HL-60 (cell line): Measurements from ENCODE around the gene TFF2.

Source experiments
- DNase-seq, 2 experiments: peaks; one replicate each; pipeline ENCODE4 v3.0.0-alpha.2; 2010 to 2020; ENCODE audit warnings: low read depth in 1 of 2, low spot score in 1 of 2
- H3K27ac ChIP-seq: fragments of 250-450 bp; sonication (Bioruptor Pico); replicated peaks from 2 replicates; pipeline ENCODE4 v1.5.1; 2020; ENCODE audit warnings: mild to moderate bottlenecking, moderate library complexity
- H3K27me3 ChIP-seq: fragments of 250-450 bp; sonication (Bioruptor Pico); 2 replicates; pipeline ENCODE4 v1.5.1; 2021; ENCODE audit warnings: mild to moderate bottlenecking, moderate library complexity; ENCODE audit not compliant: insufficient read depth, poor library complexity, severe bottlenecking
- H3K4me3 ChIP-seq: replicated peaks from 2 replicates; pipeline ENCODE4 v1.5.1; 2011; ENCODE audit warnings: mild to moderate bottlenecking, control low read depth, low read length; ENCODE audit not compliant: insufficient read depth
- GABPA ChIP-seq: IDR thresholded peaks from 2 replicates; pipeline ENCODE4 v1.6.1; 2012; ENCODE audit warnings: low read depth
- POLR2AphosphoS5 ChIP-seq: IDR thresholded peaks from 2 replicates; pipeline ENCODE4 v1.6.1; 2012; ENCODE audit warnings: low read depth
- SPI1 ChIP-seq: IDR thresholded peaks from 2 replicates; pipeline ENCODE4 v1.6.1; 2012; ENCODE audit warnings: low read depth, mild to moderate bottlenecking, borderline replicate concordance
- TF ChIP-seq, protein P1 (sequence below): IDR thresholded peaks from 2 replicates; pipeline ENCODE4 v1.6.1; 2012; ENCODE audit warnings: low read depth; ENCODE audit not compliant: insufficient replicate concordance
- TF ChIP-seq, protein P2 (sequence below): IDR thresholded peaks from one replicate; pipeline ENCODE4 v1.5.1; 2011; ENCODE audit warnings: low read length, control low read depth, inconsistent platforms; ENCODE audit not compliant: insufficient read depth

Gene TFF2

GRCh38 chr21:42398436-42399028 lies 47.7 kb upstream of the TFF2 start:
- TF ChIP-seq, protein P1, sequence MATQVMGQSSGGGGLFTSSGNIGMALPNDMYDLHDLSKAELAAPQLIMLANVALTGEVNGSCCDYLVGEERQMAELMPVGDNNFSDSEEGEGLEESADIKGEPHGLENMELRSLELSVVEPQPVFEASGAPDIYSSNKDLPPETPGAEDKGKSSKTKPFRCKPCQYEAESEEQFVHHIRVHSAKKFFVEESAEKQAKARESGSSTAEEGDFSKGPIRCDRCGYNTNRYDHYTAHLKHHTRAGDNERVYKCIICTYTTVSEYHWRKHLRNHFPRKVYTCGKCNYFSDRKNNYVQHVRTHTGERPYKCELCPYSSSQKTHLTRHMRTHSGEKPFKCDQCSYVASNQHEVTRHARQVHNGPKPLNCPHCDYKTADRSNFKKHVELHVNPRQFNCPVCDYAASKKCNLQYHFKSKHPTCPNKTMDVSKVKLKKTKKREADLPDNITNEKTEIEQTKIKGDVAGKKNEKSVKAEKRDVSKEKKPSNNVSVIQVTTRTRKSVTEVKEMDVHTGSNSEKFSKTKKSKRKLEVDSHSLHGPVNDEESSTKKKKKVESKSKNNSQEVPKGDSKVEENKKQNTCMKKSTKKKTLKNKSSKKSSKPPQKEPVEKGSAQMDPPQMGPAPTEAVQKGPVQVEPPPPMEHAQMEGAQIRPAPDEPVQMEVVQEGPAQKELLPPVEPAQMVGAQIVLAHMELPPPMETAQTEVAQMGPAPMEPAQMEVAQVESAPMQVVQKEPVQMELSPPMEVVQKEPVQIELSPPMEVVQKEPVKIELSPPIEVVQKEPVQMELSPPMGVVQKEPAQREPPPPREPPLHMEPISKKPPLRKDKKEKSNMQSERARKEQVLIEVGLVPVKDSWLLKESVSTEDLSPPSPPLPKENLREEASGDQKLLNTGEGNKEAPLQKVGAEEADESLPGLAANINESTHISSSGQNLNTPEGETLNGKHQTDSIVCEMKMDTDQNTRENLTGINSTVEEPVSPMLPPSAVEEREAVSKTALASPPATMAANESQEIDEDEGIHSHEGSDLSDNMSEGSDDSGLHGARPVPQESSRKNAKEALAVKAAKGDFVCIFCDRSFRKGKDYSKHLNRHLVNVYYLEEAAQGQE: no peak
- TF ChIP-seq, protein P2, sequence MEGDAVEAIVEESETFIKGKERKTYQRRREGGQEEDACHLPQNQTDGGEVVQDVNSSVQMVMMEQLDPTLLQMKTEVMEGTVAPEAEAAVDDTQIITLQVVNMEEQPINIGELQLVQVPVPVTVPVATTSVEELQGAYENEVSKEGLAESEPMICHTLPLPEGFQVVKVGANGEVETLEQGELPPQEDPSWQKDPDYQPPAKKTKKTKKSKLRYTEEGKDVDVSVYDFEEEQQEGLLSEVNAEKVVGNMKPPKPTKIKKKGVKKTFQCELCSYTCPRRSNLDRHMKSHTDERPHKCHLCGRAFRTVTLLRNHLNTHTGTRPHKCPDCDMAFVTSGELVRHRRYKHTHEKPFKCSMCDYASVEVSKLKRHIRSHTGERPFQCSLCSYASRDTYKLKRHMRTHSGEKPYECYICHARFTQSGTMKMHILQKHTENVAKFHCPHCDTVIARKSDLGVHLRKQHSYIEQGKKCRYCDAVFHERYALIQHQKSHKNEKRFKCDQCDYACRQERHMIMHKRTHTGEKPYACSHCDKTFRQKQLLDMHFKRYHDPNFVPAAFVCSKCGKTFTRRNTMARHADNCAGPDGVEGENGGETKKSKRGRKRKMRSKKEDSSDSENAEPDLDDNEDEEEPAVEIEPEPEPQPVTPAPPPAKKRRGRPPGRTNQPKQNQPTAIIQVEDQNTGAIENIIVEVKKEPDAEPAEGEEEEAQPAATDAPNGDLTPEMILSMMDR: no peak
- TF ChIP-seq GABPA (no peak), POLR2AphosphoS5 (no peak), SPI1 (no peak)
- H3K27me3 ChIP-seq: no peaks in the 10 kb centered on the region
- no peak overlapping the region for H3K4me3 ChIP-seq
- no peak for DNase-seq
- H3K27ac ChIP-seq: no peak overlapping the region

- no peaks in the 10 kb centered on the region for H3K27me3 ChIP-seq
- no peak for DNase-seq
- H3K27ac ChIP-seq: no peak overlapping the region
- no peak overlapping the region for H3K4me3 ChIP-seq
- TF ChIP-seq GABPA: no peak
- TF ChIP-seq, protein P1: no peak
- no peak for TF ChIP-seq POLR2AphosphoS5
- TF ChIP-seq, protein P2: no peak
- TF ChIP-seq SPI1: no peak
These were observed 47.1 kb upstream of the TFF2 start for GRCh38 chr21:42397746-42398394.

- DNase-seq: no peak
- H3K4me3 ChIP-seq: no peak overlapping the region
- no peak overlapping the region for H3K27ac ChIP-seq
- no peaks in the 10 kb centered on the region for H3K27me3 ChIP-seq
- no peak for TF ChIP-seq GABPA
- TF ChIP-seq POLR2AphosphoS5: no peak
These were observed 46.3 kb upstream of the TFF2 start for GRCh38 chr21:42396799-42397745.

DNA sequence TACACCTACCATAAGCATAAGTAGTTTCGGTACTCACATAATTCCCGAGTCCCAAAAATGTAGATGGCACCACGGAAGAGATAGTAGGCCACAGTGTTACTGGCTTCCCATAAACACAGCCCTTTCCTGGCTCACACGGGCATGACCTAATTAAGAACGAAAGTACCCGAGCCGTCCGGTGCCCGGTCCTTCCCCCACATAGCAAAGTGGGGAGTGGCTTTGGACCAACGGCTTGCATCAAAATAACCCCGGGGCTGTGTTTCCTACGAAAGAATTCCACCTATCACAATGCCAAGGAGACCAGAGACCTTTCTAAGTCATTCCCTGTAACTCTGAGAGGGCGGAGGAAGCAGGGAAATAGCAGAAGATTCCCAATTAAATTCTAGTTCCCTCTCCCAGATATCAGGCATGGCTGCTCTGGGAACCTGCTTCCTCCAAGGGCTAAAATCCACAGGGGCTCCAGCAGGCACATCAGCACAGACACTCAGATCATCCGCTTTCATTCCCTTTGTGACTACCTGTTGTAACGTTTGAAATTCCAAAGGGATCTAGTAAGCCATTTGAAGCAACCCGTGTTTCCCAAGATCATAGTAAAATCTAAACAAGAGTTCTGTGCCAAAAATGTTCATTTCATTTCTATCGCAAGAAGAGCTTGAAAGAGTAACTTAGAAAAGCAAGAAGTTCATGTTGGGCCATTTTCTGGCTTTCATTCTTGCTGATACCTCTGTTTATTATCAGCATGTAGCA lies 45.3 kb upstream of the TFF2 start, which contains the start of gene TMPRSS3:
Gene TMPRSS3 (minus strand): TSS at position 148 of the 747 bp plus-strand sequence. CDS start 635 bp downstream, outside the sequence.
- Histone ChIP-seq H3K27me3 (no peaks in the 10 kb centered on the region), H3K27ac (no peak within 1 kb of the TSS), H3K4me3 (no peak within 1 kb of the TSS)
- TF ChIP-seq, protein P1: no peak
- TF ChIP-seq, protein P2: no peak
- DNase-seq: no peak
